A549 (cell line): ENCODE measurements around the gene BTBD18.

Experiments
- BHLHE40 ChIP-seq: IDR thresholded peaks from 2 replicates; pipeline ENCODE4 v1.6.1; 2012; ENCODE audit warnings: low read depth, low read length, inconsistent platforms
- CEBPB ChIP-seq, 2 experiments: fragments of >200 bp in 1 of 2; sonication (Bioruptor Twin) in 1 of 2; formaldehyde crosslinking in 1 of 2; IDR thresholded peaks; 2 replicates each; pipeline ENCODE4 v1.6.1; 2012 to 2016
- HMGXB4 ChIP-seq: fragments of 250-450 bp; sonication (Bioruptor Pico); IDR thresholded peaks from 2 replicates; pipeline ENCODE4 v1.5.0; 2021; ENCODE audit warnings: mild to moderate bottlenecking, moderate library complexity, borderline replicate concordance
- JUNB ChIP-seq: fragments of >200 bp; sonication (Bioruptor Twin); formaldehyde crosslinking; IDR thresholded peaks from 2 replicates; pipeline ENCODE4 v1.6.1; 2016
- MAFK ChIP-seq: fragments of 450-650 bp; IDR thresholded peaks from 2 replicates; pipeline ENCODE4 v1.6.1; 2014; ENCODE audit not compliant: partially characterized antibody
- MAX ChIP-seq: IDR thresholded peaks from 2 replicates; pipeline ENCODE4 v1.6.1; 2012
- POLR2A ChIP-seq: IDR thresholded peaks from 2 replicates; pipeline ENCODE4 v1.6.1; 2012; ENCODE audit warnings: mild to moderate bottlenecking, low read length
- RAD21 ChIP-seq, 2 experiments: fragments of >200 bp in 1 of 2; sonication (Bioruptor Twin) in 1 of 2; formaldehyde crosslinking in 1 of 2; IDR thresholded peaks in 1 of 2; conservative IDR thresholded peaks in 1 of 2; 2 replicates in 1 of 2; 3 replicates in 1 of 2; pipeline ENCODE4 v1.6.1; 2012 to 2018; ENCODE audit warnings: inconsistent platforms in 1 of 2
- RCOR1 ChIP-seq: fragments of 150-350 bp; IDR thresholded peaks from 2 replicates; pipeline ENCODE4 v1.6.1; 2014; ENCODE audit warnings: antibody characterized with exemption, low read length, low read depth
- REST ChIP-seq: fragments of 200-600 bp; sonication (generic); IDR thresholded peaks from 2 replicates; pipeline ENCODE4 v1.6.1; 2016; ENCODE audit warnings: antibody characterized with exemption, mild to moderate bottlenecking, moderate library complexity
- TF ChIP-seq, protein P1 (sequence below): fragments of >200 bp; sonication (Bioruptor Twin); formaldehyde crosslinking; IDR thresholded peaks from 3 replicates; pipeline ENCODE4 v1.5.1; 2016
- TF ChIP-seq, protein P2 (sequence below): fragments of 150-350 bp; IDR thresholded peaks from 2 replicates; pipeline ENCODE4 v1.6.1; 2014; ENCODE audit warnings: low read depth, mild to moderate bottlenecking, low read length
- TF ChIP-seq, protein P3 (sequence below): fragments of 450-650 bp; IDR thresholded peaks from 2 replicates; pipeline ENCODE4 v1.6.1; 2014; ENCODE audit warnings: antibody characterized with exemption
- TF ChIP-seq, protein P4 (sequence below): IDR thresholded peaks from 2 replicates; pipeline ENCODE4 v1.6.1; 2012; ENCODE audit warnings: low read depth, borderline replicate concordance

- TF ChIP-seq MAX (0 out of 2 replicates have a peak, but pooled peaks have one; percentile 18), POLR2A (no peak), CEBPB (IDR thresholded peaks at IDR 0.05) (no peak), RCOR1 (no peak), BHLHE40 (no peak), REST (0 out of 2 replicates have a peak, but pooled peaks have one; percentile 13), HMGXB4 (CRISPR knock-in tag) (no peak), RAD21 (conservative IDR thresholded peaks at IDR 0.05 in 1 of 2, IDR thresholded peaks at IDR 0.05 in 1 of 2) (no peak; a peak in 1 of 5 replicates), MAFK (peak; percentile 62), JUNB (no peak)
- TF ChIP-seq, protein P1, sequence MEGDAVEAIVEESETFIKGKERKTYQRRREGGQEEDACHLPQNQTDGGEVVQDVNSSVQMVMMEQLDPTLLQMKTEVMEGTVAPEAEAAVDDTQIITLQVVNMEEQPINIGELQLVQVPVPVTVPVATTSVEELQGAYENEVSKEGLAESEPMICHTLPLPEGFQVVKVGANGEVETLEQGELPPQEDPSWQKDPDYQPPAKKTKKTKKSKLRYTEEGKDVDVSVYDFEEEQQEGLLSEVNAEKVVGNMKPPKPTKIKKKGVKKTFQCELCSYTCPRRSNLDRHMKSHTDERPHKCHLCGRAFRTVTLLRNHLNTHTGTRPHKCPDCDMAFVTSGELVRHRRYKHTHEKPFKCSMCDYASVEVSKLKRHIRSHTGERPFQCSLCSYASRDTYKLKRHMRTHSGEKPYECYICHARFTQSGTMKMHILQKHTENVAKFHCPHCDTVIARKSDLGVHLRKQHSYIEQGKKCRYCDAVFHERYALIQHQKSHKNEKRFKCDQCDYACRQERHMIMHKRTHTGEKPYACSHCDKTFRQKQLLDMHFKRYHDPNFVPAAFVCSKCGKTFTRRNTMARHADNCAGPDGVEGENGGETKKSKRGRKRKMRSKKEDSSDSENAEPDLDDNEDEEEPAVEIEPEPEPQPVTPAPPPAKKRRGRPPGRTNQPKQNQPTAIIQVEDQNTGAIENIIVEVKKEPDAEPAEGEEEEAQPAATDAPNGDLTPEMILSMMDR, result no peak
- TF ChIP-seq, protein P2, sequence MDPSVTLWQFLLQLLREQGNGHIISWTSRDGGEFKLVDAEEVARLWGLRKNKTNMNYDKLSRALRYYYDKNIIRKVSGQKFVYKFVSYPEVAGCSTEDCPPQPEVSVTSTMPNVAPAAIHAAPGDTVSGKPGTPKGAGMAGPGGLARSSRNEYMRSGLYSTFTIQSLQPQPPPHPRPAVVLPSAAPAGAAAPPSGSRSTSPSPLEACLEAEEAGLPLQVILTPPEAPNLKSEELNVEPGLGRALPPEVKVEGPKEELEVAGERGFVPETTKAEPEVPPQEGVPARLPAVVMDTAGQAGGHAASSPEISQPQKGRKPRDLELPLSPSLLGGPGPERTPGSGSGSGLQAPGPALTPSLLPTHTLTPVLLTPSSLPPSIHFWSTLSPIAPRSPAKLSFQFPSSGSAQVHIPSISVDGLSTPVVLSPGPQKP, result no peak
- TF ChIP-seq, protein P3, sequence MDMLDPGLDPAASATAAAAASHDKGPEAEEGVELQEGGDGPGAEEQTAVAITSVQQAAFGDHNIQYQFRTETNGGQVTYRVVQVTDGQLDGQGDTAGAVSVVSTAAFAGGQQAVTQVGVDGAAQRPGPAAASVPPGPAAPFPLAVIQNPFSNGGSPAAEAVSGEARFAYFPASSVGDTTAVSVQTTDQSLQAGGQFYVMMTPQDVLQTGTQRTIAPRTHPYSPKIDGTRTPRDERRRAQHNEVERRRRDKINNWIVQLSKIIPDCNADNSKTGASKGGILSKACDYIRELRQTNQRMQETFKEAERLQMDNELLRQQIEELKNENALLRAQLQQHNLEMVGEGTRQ, result no peak
- TF ChIP-seq, protein P4, sequence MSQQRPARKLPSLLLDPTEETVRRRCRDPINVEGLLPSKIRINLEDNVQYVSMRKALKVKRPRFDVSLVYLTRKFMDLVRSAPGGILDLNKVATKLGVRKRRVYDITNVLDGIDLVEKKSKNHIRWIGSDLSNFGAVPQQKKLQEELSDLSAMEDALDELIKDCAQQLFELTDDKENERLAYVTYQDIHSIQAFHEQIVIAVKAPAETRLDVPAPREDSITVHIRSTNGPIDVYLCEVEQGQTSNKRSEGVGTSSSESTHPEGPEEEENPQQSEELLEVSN, result no peak
Measured at GRCh38 chr11:57778318-57779037, 26.9 kb upstream of the BTBD18 start.
